Measurements from ENCODE around the gene OVOL1.
"Not testable (repeated sequence)": the region's sequence is repeated elsewhere in the genome, so short reads cannot be mapped to it uniquely, and the experiment has no call there.

Gene OVOL1

GRCh38 chr11:65743681-65744025 lies 43.2 kb upstream of the OVOL1 start:
- H3K79me2 ChIP-seq (ENCODE audit: insufficient read depth, low read depth): no peaks in the 10 kb centered on the region
- H3K27ac ChIP-seq: no peak overlapping the region
- H3K9ac ChIP-seq: no peak overlapping the region
- H2AFZ ChIP-seq (ENCODE audit: low read depth): no peak overlapping the region
- no peak overlapping the region for H3K4me3 ChIP-seq (IDR thresholded peaks at IDR 0.05; ENCODE audit: insufficient read depth, low read depth, low read length)
- no peaks in the 10 kb centered on the region for H4K20me1 ChIP-seq (ENCODE audit: insufficient read depth)
- no peak for TF ChIP-seq CTCF (conservative IDR thresholded peaks at IDR 0.05; ENCODE audit: low read depth, low read length)
- no peaks in the 10 kb centered on the region for H3K27me3 ChIP-seq (ENCODE audit: insufficient read depth, low read depth)
- no peaks in the 10 kb centered on the region for H3K4me1 ChIP-seq (ENCODE audit: low read depth, poor library complexity, severe bottlenecking)
- H3K4me2 ChIP-seq: no peak overlapping the region
- no peaks in the 10 kb centered on the region for H3K36me3 ChIP-seq (ENCODE audit: insufficient read depth)

- H3K4me2 ChIP-seq: no peak overlapping the region
- H3K27ac ChIP-seq: no peak overlapping the region
- H3K9ac ChIP-seq: no peak overlapping the region
- H3K4me1 ChIP-seq (ENCODE audit: low read depth, poor library complexity, severe bottlenecking): no peaks in the 10 kb centered on the region
- no peaks in the 10 kb centered on the region for H4K20me1 ChIP-seq (ENCODE audit: insufficient read depth)
- H2AFZ ChIP-seq (ENCODE audit: low read depth): no peak overlapping the region
- H3K36me3 ChIP-seq (ENCODE audit: insufficient read depth): no peaks in the 10 kb centered on the region
- no peak overlapping the region for H3K4me3 ChIP-seq (IDR thresholded peaks at IDR 0.05; ENCODE audit: insufficient read depth, low read depth, low read length)
- no peaks in the 10 kb centered on the region for H3K27me3 ChIP-seq (ENCODE audit: insufficient read depth, low read depth)
- H3K79me2 ChIP-seq (ENCODE audit: insufficient read depth, low read depth): no peaks in the 10 kb centered on the region
- TF ChIP-seq CTCF (conservative IDR thresholded peaks at IDR 0.05; ENCODE audit: low read depth, low read length): no peak
These were observed 42.7 kb upstream of the OVOL1 start for GRCh38 chr11:65744026-65744698.

GRCh38 chr11:65744699-65745042 lies 42.2 kb upstream of the OVOL1 start:
- Histone ChIP-seq H3K27ac (no peak overlapping the region), H2AFZ (ENCODE audit: low read depth) (no peak overlapping the region), H4K20me1 (ENCODE audit: insufficient read depth) (no peaks in the 10 kb centered on the region), H3K27me3 (ENCODE audit: insufficient read depth, low read depth) (no peaks in the 10 kb centered on the region), H3K9ac (no peak overlapping the region), H3K4me2 (no peak overlapping the region), H3K4me1 (ENCODE audit: low read depth, poor library complexity, severe bottlenecking) (no peaks in the 10 kb centered on the region), H3K4me3 (IDR thresholded peaks at IDR 0.05; ENCODE audit: insufficient read depth, low read depth, low read length) (no peak overlapping the region), H3K36me3 (ENCODE audit: insufficient read depth) (no peaks in the 10 kb centered on the region), H3K79me2 (ENCODE audit: insufficient read depth, low read depth) (no peaks in the 10 kb centered on the region)
- no peak for TF ChIP-seq CTCF (conservative IDR thresholded peaks at IDR 0.05; ENCODE audit: low read depth, low read length)

- Histone ChIP-seq H4K20me1 (ENCODE audit: insufficient read depth) (no peaks in the 10 kb centered on the region), H3K27me3 (ENCODE audit: insufficient read depth, low read depth) (no peaks in the 10 kb centered on the region), H3K4me3 (IDR thresholded peaks at IDR 0.05; ENCODE audit: insufficient read depth, low read depth, low read length) (no peak overlapping the region), H3K4me1 (ENCODE audit: low read depth, poor library complexity, severe bottlenecking) (no peaks in the 10 kb centered on the region), H3K4me2 (no peak overlapping the region), H3K79me2 (ENCODE audit: insufficient read depth, low read depth) (no peaks in the 10 kb centered on the region), H3K36me3 (ENCODE audit: insufficient read depth) (no peaks in the 10 kb centered on the region), H3K27ac (no peak overlapping the region), H2AFZ (ENCODE audit: low read depth) (no peak overlapping the region), H3K9ac (no peak overlapping the region)
- no peak for TF ChIP-seq CTCF (conservative IDR thresholded peaks at IDR 0.05; ENCODE audit: low read depth, low read length)
These were observed 41.8 kb upstream of the OVOL1 start for GRCh38 chr11:65745049-65745448.

DNA sequence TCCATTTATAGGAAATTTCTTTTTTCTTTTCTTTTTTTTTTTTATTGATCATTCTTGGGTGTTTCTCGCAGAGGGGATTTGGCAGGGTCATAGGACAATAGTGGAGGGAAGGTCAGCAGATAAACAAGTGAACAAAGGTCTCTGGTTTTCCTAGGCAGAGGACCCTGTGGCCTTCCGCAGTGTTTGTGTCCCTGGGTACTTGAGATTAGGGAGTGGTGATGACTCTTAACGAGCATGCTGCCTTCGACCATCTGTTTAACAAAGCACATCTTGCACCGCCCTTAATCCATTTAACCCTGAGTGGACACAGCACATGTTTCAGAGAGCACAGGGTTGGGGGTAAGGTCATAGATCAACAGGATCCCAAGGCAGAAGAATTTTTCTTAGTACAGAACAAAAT lies 24.7 kb upstream of the OVOL1 start:
- peaks cover 14% of the 10 kb centered on the region for H3K4me1 ChIP-seq (ENCODE audit: low read depth, poor library complexity, severe bottlenecking)
- H3K9ac ChIP-seq; H3K79me2 ChIP-seq (ENCODE audit: insufficient read depth, low read depth); H4K20me1 ChIP-seq (ENCODE audit: insufficient read depth); H3K4me2 ChIP-seq; H3K4me3 ChIP-seq (IDR thresholded peaks at IDR 0.05; ENCODE audit: insufficient read depth, low read depth, low read length); H3K27me3 ChIP-seq (ENCODE audit: insufficient read depth, low read depth); H3K27ac ChIP-seq; H3K36me3 ChIP-seq (ENCODE audit: insufficient read depth); H2AFZ ChIP-seq (ENCODE audit: low read depth): not testable (repeated sequence)

- not testable (repeated sequence) for H3K79me2 ChIP-seq (ENCODE audit: insufficient read depth, low read depth); H3K36me3 ChIP-seq (ENCODE audit: insufficient read depth); H2AFZ ChIP-seq (ENCODE audit: low read depth); H3K27ac ChIP-seq; H3K27me3 ChIP-seq (ENCODE audit: insufficient read depth, low read depth); H3K9ac ChIP-seq; H3K4me3 ChIP-seq (IDR thresholded peaks at IDR 0.05; ENCODE audit: insufficient read depth, low read depth, low read length); H4K20me1 ChIP-seq (ENCODE audit: insufficient read depth); H3K4me2 ChIP-seq
- peaks cover 19% of the 10 kb centered on the region for H3K4me1 ChIP-seq (ENCODE audit: low read depth, poor library complexity, severe bottlenecking)
These were observed 24.0 kb upstream of the OVOL1 start for GRCh38 chr11:65762816-65763215.
